Activated T-cell treated with anti-CD3 and anti-CD28 coated beads, Interleukin-2, amount 50 U/mL, for 72 hours (primary cell): ENCODE results near the gene VPS37B. TPM values are rescaled to one million over a fixed set of nuclear protein-coding genes. Genes with fewer than 3 reads are reported as not detected.

ENCODE experiments used
- ATAC-seq, 2 donors: fragments of 150-1000 bp; cut with Tn5 transposase; replicated peaks in 1 of 2; 2 replicates each; pipeline ENCODE4 v1.10.0; 2021; ENCODE audit warnings: moderate library complexity in 2 of 2, mild to moderate bottlenecking in 1 of 2
- DNase-seq, 2 donors: peaks; one replicate each; pipeline ENCODE4 v3.0.0; 2021 to 2022; ENCODE audit warnings: mixed read lengths in 1 of 2
- H3K27ac Mint-ChIP-seq: one replicate; pipeline ENCODE4 v1.8.0; 2022; ENCODE audit warnings: mild to moderate bottlenecking, moderate library complexity, mixed read lengths
- H3K27me3 Mint-ChIP-seq: one replicate; pipeline ENCODE4 v1.8.0; 2022; ENCODE audit warnings: low read depth, mixed read lengths
- H3K36me3 Mint-ChIP-seq, 2 donors: one replicate each; pipeline ENCODE4 v1.8.0; 2022; ENCODE audit warnings: mixed read lengths in 2 of 2, mild to moderate bottlenecking in 1 of 2; ENCODE audit not compliant: insufficient read depth in 2 of 2
- H3K4me1 Mint-ChIP-seq: one replicate; pipeline ENCODE4 v1.8.0; 2022; ENCODE audit warnings: low read depth, mixed read lengths
- H3K4me3 Mint-ChIP-seq, 2 donors: one replicate each; pipeline ENCODE4 v1.8.0; 2022; ENCODE audit warnings: mild to moderate bottlenecking in 2 of 2, mixed read lengths in 2 of 2, moderate library complexity in 2 of 2
- H3K9me3 Mint-ChIP-seq, 2 donors: one replicate each; pipeline ENCODE4 v1.8.0; 2022; ENCODE audit warnings: mixed read lengths in 2 of 2
- total RNA-seq, 2 donors: library from RNA; stranded (reverse); gene quantifications; one replicate each; pipeline ENCODE4 v1.2.3, GENCODE V29; 2022

The VPS37B gene
- total RNA-seq, 2 donors from 2014 or later, result 28.8 to 37.4 TPM

GRCh38 chr12:122871851-122872780 is 23.8 kb downstream of the VPS37B start:
- Mint-ChIP-seq H3K9me3 (no peaks in the 10 kb centered on the region), H3K27me3 (peaks cover 45% of the 10 kb centered on the region), H3K27ac (peak overlapping the region; percentile 61), H3K4me1 (peaks cover 62% of the 10 kb centered on the region), H3K36me3 (peaks cover 5 to 14% of the 10 kb centered on the region in 2 donors), H3K4me3 (peak overlapping the region; percentile 72 to 80)
- peak; percentile 70 to 71 for ATAC-seq
- DNase-seq, result peak; percentile 68 to 77

DNA sequence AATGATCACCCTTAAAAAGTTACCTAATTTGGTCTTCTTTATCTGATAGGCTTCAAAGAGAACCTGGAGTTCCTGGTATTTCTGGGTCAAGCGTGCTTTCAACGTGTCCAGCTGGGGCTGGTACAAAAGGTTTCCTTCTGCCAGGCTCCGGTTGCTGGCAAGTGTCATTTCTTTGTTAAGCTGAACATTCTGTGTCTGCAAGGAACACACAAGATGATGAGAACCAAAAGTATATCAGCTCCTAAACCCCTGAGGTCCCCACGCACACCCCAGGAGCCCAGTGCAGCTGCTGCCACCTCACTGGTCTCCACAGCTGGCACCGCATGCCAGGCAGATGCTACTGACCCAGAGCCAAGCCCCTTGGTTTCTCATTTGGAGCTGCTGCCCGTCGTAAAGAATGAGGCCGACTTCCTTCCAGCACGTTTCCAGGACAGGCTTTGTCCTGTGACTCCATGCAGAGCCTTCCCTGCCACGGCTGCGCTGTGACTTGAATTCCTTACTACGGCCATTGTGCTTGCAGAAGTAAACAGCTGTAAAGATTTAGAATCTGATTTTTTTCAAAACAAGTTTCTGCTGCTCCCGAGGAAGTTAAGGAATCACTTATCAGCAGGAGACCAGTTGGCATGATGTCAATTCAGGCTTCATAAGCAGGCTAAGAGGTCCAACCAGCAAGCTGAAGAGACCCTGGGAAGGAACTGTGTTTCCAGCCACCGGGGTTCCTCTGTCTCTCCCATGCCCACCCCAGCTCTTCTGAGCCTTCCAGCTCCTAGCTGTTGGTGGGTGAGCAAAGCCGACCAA is 24.9 kb downstream of the VPS37B start:
- Mint-ChIP-seq H3K27me3 (peaks cover 36% of the 10 kb centered on the region), H3K27ac (no peak overlapping the region), H3K9me3 (no peaks in the 10 kb centered on the region), H3K4me3 (peak overlapping the region; percentile 72 to 80), H3K4me1 (peaks cover 51% of the 10 kb centered on the region), H3K36me3 (peaks cover 5 to 18% of the 10 kb centered on the region in 2 donors)
- ATAC-seq, result no peak
- no peak for DNase-seq

- no peak overlapping the region for H3K27ac Mint-ChIP-seq
- no peaks in the 10 kb centered on the region for H3K9me3 Mint-ChIP-seq
- H3K4me1 Mint-ChIP-seq, result peaks cover 44% of the 10 kb centered on the region
- H3K27me3 Mint-ChIP-seq, result peaks cover 36% of the 10 kb centered on the region
- DNase-seq (no peak), ATAC-seq (no peak)
- H3K36me3 Mint-ChIP-seq, result peaks cover 5 to 18% of the 10 kb centered on the region in 2 donors
- H3K4me3 Mint-ChIP-seq, result no peak overlapping the region
Measured at GRCh38 chr12:122870163-122870842, 25.6 kb downstream of the VPS37B start.

DNA sequence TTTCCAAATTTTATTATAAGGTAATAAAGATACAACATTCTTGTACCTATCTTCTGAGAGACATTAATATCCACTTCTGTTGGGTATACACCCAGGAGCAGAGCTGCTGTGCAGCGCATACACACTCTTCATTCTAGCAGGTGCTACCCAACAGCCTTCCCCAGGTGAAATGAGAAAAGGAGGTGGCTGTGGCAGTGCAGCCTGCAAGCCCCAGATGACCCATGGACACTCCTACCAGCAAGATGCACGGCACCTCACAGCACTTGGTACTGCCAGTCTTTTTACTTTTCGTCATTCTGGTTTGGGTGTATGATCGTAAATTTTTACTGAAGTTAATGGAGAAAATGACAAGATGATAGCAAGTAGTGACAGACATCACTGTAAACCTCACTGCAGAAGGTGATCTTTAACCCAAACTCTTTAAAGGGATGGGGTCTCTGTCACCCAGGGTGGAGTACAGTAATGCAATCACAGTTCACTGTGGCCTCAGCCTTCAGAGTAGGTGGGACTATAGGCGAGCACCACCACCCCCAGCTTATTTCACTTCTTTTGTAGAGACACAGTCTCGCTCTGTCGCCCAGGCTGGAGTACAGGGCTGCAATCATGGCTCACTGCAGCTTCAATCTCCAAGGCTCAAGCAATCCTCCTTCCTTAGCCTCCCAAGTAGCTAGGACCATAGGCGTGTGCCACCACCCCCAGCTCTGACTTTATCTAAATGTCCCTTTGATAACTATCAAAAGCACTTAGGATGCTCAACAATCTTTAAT is 26.5 kb downstream of the VPS37B start:
- DNase-seq (no peak), ATAC-seq (no peak)
- H3K27me3 Mint-ChIP-seq, result peaks cover 34% of the 10 kb centered on the region
- no peak overlapping the region for H3K4me3 Mint-ChIP-seq
- H3K9me3 Mint-ChIP-seq, result no peaks in the 10 kb centered on the region
- peaks cover 38% of the 10 kb centered on the region for H3K4me1 Mint-ChIP-seq
- peaks cover 5 to 18% of the 10 kb centered on the region in 2 donors for H3K36me3 Mint-ChIP-seq
- H3K27ac Mint-ChIP-seq, result no peak overlapping the region

- Mint-ChIP-seq H3K27ac (no peak overlapping the region), H3K9me3 (no peaks in the 10 kb centered on the region), H3K27me3 (peaks cover 26% of the 10 kb centered on the region), H3K4me1 (peaks cover 30% of the 10 kb centered on the region), H3K36me3 (peaks cover 5 to 18% of the 10 kb centered on the region in 2 donors), H3K4me3 (no peak overlapping the region)
- DNase-seq, result no peak
- ATAC-seq, result no peak
Measured at GRCh38 chr12:122868471-122869177, 27.3 kb downstream of the VPS37B start.

GRCh38 chr12:122867691-122868461 is 28.0 kb downstream of the VPS37B start:
- DNase-seq, result no peak
- Mint-ChIP-seq H3K27me3 (peaks cover 19% of the 10 kb centered on the region), H3K36me3 (peaks cover 5 to 18% of the 10 kb centered on the region in 2 donors), H3K27ac (no peak overlapping the region), H3K4me3 (no peak overlapping the region), H3K4me1 (peaks cover 23% of the 10 kb centered on the region), H3K9me3 (no peaks in the 10 kb centered on the region)
- ATAC-seq, result no peak

DNA sequence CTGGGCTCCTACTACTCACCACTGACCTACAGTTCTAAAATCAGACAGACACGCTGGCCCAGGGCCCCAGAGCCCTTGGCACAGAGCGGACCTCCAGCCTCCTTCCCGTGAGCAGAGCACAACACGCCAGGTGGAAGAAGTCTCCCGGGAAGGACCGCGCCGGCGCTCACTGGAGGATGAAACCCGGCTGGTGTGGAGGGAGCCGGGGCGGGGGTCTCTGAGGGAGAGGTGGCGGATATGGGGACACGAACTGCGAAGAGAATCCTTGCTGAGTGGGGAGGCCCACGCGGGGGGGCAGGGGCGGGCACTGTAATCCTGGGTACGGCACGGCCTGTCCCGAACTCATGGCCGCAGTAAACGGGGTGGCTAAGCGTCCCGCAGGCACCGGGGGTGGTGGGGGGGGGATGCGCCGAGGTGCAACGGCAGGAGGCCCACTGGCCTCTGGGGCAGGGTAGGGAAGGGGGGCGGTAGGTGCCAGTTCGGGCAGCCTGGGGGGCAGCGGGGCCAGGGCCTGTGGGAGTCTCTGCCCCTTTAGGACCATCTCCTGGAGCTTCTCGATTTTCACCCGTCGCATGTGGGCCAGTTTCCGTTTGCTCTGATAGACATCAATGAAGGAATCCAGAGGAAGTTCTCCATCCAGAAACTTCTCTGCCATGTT is 28.8 kb downstream of the VPS37B start:
- Mint-ChIP-seq H3K27ac (no peak overlapping the region), H3K9me3 (no peaks in the 10 kb centered on the region), H3K27me3 (peaks cover 11% of the 10 kb centered on the region), H3K36me3 (peaks cover 5 to 18% of the 10 kb centered on the region in 2 donors), H3K4me1 (peaks cover 15% of the 10 kb centered on the region), H3K4me3 (peak overlapping the region in 1 of 2 donors; percentile 24)
- ATAC-seq (no peak), DNase-seq (no peak)

- H3K9me3 Mint-ChIP-seq, result no peaks in the 10 kb centered on the region
- peaks cover 4 to 18% of the 10 kb centered on the region in 2 donors for H3K36me3 Mint-ChIP-seq
- peaks cover 9% of the 10 kb centered on the region for H3K27me3 Mint-ChIP-seq
- DNase-seq, result no peak
- no peak overlapping the region for H3K27ac Mint-ChIP-seq
- H3K4me1 Mint-ChIP-seq, result peaks cover 8% of the 10 kb centered on the region
- ATAC-seq, result no peak
- H3K4me3 Mint-ChIP-seq, result no peak overlapping the region
Measured at GRCh38 chr12:122866379-122866778, 29.5 kb downstream of the VPS37B start.

- no peak overlapping the region for H3K4me3 Mint-ChIP-seq
- no peaks in the 10 kb centered on the region for H3K4me1 Mint-ChIP-seq
- H3K27ac Mint-ChIP-seq, result no peak overlapping the region
- H3K27me3 Mint-ChIP-seq, result peaks cover 4% of the 10 kb centered on the region
- H3K9me3 Mint-ChIP-seq, result no peaks in the 10 kb centered on the region
- DNase-seq (peak in 1 of 2 donors; percentile 29), ATAC-seq (peak in 1 of 2 donors; percentile 20)
- peaks cover 2 to 20% of the 10 kb centered on the region in 2 donors for H3K36me3 Mint-ChIP-seq
Measured at GRCh38 chr12:122865268-122866231, 30.4 kb downstream of the VPS37B start.

DNA sequence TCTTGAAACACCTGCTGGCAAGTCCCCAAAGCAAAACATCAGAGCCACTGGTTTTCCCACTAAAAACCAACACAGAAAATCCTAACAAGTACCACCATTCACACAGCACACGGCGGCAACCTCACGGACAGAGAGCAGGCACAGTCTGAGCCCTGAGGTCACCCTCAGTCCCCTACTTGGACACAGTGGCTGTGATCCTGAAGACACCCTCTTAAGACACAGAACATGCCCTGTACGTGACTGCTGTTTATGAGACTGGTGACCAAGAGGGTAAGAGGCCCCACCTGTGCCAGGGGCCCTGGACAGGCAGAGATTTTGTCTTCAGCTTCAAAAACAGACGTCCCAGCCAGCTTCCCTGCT is 31.1 kb downstream of the VPS37B start:
- ATAC-seq (no peak), DNase-seq (no peak)
- Mint-ChIP-seq H3K9me3 (no peaks in the 10 kb centered on the region), H3K27ac (no peak overlapping the region), H3K4me3 (no peak overlapping the region), H3K27me3 (no peaks in the 10 kb centered on the region), H3K36me3 (peaks cover 2 to 16% of the 10 kb centered on the region in 2 donors), H3K4me1 (no peaks in the 10 kb centered on the region)
